Measurements from ENCODE around the gene SAMHD1.
"Not testable (repeated sequence)": the region's sequence is repeated elsewhere in the genome, so short reads cannot be mapped to it uniquely, and the experiment has no call there.

The SAMHD1 gene

DNA sequence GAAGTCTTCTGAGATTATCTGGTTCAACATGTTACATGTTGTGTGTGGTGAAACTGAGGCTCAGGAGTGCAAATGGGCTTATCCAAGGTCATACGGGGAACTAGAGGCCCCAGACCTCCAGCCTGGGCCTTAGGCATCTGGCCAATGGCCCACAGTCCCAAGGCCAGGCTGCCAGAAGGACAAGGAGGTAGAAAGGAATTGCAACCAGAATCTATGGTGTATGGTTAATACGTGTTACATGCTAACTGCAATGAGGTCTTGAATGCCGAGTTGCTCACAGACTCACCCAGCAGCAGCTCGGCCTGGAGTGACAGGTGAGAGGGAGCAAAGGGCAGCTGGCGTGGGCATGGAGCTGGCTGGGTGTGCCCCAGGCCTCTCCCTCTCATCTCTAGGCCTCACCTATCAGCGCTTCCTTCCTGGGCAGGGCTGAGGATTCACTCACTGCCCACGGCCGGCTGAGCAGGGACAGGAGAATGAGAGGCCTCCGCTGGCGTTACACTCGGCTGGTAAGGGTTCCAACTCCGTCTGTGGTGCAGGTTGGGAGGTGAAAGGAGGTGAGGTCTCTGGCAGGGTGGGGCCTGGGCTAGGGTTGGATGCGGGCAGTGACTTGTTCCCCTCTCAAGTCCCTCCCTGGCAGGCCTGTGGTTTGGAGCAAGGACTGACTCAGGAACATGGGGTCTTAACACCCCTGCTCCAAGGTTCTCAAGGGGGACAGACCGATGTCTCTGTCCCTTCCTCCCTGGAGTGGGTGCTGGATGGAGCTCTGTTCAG is 75.6 kb downstream of the SAMHD1 start, which contains the start of gene TLDC2:
TLDC2 (plus strand) TSS at position 437 of the 771 bp plus-strand sequence; CDS start at position 474, 37 bp downstream.
- no peak for DNase-seq (ENCODE audit: low spot score)
- TF ChIP-seq, protein P1, sequence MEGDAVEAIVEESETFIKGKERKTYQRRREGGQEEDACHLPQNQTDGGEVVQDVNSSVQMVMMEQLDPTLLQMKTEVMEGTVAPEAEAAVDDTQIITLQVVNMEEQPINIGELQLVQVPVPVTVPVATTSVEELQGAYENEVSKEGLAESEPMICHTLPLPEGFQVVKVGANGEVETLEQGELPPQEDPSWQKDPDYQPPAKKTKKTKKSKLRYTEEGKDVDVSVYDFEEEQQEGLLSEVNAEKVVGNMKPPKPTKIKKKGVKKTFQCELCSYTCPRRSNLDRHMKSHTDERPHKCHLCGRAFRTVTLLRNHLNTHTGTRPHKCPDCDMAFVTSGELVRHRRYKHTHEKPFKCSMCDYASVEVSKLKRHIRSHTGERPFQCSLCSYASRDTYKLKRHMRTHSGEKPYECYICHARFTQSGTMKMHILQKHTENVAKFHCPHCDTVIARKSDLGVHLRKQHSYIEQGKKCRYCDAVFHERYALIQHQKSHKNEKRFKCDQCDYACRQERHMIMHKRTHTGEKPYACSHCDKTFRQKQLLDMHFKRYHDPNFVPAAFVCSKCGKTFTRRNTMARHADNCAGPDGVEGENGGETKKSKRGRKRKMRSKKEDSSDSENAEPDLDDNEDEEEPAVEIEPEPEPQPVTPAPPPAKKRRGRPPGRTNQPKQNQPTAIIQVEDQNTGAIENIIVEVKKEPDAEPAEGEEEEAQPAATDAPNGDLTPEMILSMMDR (IDR thresholded peaks at IDR 0.05; ENCODE audit: extremely low read depth, missing control alignments), result no peak

DNA sequence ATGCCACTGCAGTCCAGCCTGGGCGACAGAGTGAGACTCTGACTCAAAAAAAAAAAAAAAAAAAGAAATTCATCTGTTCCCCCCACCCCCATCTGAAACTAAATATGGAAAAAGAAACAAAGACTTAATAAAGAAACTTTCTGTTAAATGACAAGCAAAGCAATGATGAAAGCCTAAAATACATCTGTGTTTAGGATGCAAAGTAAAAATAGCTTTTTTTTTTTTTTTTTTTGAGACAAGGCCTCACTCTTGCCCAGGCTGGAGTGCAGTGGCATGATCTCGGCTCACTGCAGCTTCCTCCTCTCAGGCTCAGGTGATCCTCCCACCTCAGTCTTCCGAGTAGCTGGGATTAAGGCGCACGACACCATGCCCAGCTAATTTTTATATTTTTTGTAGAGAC is 76.4 kb downstream of the SAMHD1 start:
- not testable (repeated sequence) for DNase-seq (ENCODE audit: low spot score)

DNA sequence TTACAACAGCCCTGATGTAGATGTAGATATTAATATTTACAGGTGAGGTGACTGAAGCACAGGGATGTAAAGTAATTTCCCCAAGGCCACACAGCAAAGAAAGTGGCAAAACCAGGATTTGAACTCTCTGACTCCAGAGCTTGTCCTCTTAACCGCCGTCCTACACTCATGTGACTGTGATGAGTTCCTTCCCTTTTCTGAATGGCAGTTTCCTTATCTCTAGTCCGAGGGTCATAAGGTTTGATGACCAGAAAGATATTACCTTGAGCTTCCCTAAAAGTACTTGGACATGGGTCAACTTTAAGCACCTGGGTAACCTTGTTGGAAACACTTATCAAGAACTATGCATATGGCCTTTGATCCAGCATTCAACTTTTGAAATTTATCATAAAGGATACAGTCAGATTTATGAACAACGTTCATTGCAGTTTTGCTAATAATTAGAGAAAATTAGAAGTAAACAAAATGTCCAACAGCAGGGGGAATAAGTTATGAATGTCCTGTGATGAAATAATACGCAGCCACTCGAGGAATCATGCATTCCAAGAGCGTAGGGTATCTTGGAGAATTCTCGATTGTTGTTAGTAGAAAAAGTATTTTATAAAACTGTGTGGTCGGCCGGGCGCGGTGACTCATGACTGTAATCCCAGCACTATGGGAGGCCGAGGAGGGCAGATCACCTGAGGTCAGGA is 77.9 kb downstream of the SAMHD1 start:
- DNase-seq (ENCODE audit: low spot score), result no peak
- TF ChIP-seq, protein P1 (IDR thresholded peaks at IDR 0.05; ENCODE audit: extremely low read depth, missing control alignments), result no peak

DNA sequence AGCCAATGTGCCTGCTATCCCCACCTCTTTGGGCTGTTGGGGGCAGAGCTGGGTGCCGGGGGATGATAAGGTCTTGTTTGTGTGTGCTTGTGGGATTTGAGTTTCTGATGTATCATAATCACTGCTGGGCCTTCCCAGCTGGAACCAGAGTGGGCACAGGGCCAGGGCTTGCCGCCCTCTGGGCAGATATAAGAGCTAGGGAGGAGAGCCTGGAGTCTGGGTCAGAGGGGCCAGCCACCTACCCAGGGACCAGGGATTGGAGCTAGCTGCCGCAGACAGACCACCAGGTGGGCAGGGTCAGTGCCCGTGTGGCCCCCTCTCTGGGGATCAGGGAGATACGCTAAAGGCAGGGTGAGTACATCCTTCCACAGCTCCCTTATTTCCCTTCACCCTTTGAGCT is 78.7 kb downstream of the SAMHD1 start:
- TF ChIP-seq, protein P1 (IDR thresholded peaks at IDR 0.05; ENCODE audit: extremely low read depth, missing control alignments), result no peak

DNA sequence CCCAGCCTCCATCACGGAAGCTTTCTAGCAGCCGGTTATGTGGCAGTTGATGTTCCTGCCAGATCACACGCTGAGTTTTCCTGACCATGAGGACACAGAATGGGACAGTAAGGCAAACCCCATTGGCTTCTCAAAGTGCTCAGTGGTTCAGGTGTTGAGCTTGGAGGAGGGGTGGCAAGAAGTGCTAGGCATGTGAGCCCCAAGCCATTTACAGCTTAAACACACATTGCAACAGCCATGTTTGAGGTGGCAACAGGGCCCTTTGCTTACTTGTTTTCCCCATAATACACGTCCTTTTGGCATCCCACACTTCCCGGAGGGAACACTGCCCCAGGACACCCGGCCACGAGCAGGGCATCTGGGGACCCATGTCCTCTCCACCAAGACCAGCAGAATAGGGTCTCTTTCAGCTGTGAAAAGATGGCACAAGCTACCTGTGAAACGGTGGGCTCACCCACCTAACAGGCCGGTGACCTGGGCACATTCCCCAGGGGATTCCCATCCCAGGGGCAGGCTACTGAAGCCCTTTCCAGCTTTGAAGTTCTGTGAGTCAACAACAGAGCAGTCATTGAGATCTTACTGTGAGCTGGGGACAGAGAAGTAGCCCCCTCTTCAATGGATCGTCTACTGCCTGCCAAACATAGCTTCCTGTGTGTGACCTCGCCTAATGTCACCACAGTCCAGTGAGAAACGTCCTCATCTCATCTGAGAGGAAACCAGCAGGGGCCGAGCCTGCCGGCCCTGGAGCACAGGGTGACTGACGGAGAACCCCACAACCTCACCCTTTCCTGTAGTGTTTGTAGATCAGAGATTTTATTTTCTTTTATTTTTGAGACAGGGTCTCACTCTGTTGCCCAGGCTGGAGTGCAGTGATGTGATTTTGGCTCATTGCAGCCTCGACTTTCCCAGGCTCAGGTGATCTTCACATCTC is 79.6 kb downstream of the SAMHD1 start:
- no peak for DNase-seq (ENCODE audit: low spot score)
- TF ChIP-seq, protein P1 (IDR thresholded peaks at IDR 0.05; ENCODE audit: extremely low read depth, missing control alignments), result no peak

More for the DNA sequence above, 78.7 kb downstream of the SAMHD1 start:
- DNase-seq (ENCODE audit: low spot score), result no peak

DNA sequence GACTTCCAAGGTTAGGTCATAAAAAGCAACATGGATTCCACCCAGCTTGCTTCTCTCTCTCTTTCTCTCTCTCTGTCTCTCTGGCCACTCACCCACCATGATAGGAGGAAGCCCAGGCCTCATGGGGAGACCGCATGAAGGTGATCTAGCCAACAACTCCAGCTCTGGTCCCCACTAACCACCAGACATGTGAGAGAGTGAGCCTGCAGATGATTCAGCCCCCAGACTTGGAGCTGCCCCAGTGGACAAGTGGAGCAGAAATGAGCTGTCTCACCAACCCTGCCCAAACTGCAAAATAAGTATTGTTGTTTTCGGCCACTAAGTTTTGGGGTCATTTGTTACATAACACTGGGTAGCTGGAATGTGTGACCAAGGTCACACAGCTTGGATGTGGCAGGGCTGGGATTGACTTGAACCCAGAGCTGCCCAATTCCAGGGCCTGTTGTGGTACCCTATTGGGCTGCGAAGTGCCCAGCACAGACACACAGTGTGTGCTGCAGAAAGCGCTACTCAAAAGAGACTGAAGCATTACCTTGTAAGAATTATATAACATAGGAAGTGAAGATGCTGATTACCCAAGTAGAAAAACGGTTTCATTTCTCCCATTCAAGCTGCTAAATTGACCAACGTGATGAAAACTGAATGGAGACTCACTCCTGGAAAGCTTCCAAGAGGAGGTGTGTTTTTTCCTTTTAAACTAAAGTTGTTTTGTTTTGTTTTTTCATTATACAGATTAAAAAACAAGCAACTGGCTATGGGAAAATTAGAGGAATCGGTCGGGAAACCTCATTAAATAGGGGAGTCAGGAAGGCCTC is 84.6 kb downstream of the SAMHD1 start:
- no peak for DNase-seq (ENCODE audit: low spot score)
- TF ChIP-seq, protein P1 (IDR thresholded peaks at IDR 0.05; ENCODE audit: extremely low read depth, missing control alignments), result no peak

DNA sequence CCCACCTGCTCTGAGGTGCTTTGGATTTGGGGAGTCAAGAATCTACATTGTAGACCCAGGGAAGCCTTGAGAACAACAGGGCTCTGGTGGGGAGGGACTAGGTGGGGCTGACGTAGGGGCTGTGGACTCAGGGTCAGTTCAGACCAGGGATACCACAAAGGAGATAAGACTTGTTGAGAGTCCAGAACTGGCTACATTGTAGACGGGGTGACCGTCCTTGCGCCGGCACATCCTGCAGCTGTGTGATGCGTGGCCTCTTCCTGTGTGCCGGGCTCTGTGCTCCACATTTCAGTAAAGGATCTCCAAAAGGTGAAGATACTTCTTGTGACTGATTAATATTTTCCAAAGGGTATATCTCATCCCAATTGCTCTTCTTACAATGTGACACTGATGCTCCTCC is 85.3 kb downstream of the SAMHD1 start:
- TF ChIP-seq, protein P1 (IDR thresholded peaks at IDR 0.05; ENCODE audit: extremely low read depth, missing control alignments), result no peak
- no peak for DNase-seq (ENCODE audit: low spot score)

All from GM20000 (cell line).